Breast epithelium (tissue), 3 donors: ENCODE results near the gene ABCE1.

Experiments
- POLR2A ChIP-seq: fragments of 450-650 bp; IDR thresholded peaks from one replicate; pipeline ENCODE4 v1.6.1; 2016; ENCODE audit warnings: antibody characterized with exemption, mild to moderate bottlenecking, moderate library complexity
- TF ChIP-seq, protein P1 (sequence below), 3 donors: fragments of 450-650 bp; IDR thresholded peaks; one replicate each; pipeline ENCODE4 v1.5.1; 2016 to 2017; ENCODE audit warnings: antibody characterized with exemption in 3 of 3, mild to moderate bottlenecking in 3 of 3, moderate library complexity in 3 of 3

DNA sequence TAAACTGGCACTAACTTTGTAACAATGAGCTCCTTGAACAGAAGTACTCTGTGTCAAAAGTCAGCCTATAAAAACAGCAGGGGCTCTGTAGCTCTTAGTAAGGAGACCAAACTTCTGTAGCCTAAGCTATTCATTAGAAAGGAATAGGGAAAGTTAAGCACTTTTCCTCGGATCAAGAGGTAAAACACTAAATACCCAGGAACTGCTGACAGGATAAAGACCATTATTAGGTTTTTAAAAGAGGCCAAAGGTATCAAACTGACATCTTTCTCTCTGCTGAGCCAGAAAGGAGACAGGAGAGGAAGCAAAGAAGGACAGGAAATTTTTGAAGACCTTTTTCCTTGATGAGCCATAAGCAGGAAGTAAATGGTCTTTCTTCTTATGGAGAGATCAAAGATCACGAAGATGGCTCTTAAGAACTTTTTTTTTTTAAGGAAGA is 32.0 kb upstream of the ABCE1 start:
- TF ChIP-seq, protein P1, sequence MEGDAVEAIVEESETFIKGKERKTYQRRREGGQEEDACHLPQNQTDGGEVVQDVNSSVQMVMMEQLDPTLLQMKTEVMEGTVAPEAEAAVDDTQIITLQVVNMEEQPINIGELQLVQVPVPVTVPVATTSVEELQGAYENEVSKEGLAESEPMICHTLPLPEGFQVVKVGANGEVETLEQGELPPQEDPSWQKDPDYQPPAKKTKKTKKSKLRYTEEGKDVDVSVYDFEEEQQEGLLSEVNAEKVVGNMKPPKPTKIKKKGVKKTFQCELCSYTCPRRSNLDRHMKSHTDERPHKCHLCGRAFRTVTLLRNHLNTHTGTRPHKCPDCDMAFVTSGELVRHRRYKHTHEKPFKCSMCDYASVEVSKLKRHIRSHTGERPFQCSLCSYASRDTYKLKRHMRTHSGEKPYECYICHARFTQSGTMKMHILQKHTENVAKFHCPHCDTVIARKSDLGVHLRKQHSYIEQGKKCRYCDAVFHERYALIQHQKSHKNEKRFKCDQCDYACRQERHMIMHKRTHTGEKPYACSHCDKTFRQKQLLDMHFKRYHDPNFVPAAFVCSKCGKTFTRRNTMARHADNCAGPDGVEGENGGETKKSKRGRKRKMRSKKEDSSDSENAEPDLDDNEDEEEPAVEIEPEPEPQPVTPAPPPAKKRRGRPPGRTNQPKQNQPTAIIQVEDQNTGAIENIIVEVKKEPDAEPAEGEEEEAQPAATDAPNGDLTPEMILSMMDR (IDR thresholded peaks at IDR 0.05), result no peak
- no peak for TF ChIP-seq POLR2A
